ENCODE measurements around the gene TGM2. TPM values are rescaled to one million over a fixed set of nuclear protein-coding genes. Genes with fewer than 3 reads are reported as not detected.

The TGM2 gene
- total RNA-seq, 1 experiment from 2014 or later = 113 TPM

- no peak for ATAC-seq
- CTCF ChIA-PET = interaction anchor here (0.6 kb wide), 1 partner anchor 121 kb away, joined by 7 read pairs; no protein-coding TSS in a partner anchor
Observed at GRCh38 chr20:38098952-38099351, 66.1 kb downstream of the TGM2 start.

DNA sequence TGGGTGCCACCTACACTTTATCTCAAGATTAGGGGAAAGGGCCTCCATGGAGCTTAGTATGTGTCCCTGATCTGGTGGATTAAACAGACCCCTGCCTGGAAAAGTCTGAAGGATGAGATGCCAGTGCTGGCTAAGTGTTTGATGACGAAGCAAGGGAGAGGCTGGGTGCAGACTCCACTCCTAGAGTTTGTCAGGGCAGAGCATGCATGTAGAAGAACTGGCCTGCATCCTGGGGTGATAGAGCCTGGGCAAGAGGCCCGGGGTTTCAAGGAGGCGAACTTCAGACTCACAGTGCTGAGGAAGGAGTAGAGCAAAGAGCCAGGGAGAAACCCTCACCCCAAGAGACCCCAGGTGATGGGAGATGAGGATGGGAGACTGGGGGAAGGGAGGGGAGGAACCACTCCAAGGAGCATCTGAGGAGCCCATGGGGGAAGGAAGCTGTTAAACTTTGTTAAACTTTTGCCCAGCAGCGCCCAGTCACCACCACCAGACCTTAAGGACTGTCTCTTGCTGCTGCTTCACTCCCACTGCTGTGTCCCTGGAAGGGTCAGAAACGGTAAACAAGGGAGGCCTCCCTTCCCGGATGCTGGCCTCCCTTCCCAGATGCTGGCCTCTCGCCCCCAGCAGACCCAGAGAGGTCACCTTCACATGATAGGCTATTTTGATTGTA is 69.9 kb downstream of the TGM2 start:
- Histone ChIP-seq H3K36me3 (ENCODE audit: control insufficient read depth, insufficient read depth, low read length) (no peaks in the 10 kb centered on the region), H3K4me1 (ENCODE audit: control insufficient read depth, insufficient read depth, low read length) (peaks cover 13% of the 10 kb centered on the region), H3K9me3 (ENCODE audit: control insufficient read depth, insufficient read depth, low read depth, low read length) (peaks cover 2% of the 10 kb centered on the region; the same call in 1 of the 2 replicates), H3K4me3 (ENCODE audit: low read depth in 2 of 2, low read length in 2 of 2) (no peak overlapping the region), H3K27ac (ENCODE audit: low read length) (peak overlapping the region; percentile 51; the same call in 1 of the 2 replicates), H3K27me3 (ENCODE audit: control insufficient read depth, insufficient read depth, low read length) (no peaks in the 10 kb centered on the region)
- DNase-seq (ENCODE audit: low read depth, low spot score) (no peak), ATAC-seq (peak; percentile 45)
- TF ChIP-seq, protein P1, sequence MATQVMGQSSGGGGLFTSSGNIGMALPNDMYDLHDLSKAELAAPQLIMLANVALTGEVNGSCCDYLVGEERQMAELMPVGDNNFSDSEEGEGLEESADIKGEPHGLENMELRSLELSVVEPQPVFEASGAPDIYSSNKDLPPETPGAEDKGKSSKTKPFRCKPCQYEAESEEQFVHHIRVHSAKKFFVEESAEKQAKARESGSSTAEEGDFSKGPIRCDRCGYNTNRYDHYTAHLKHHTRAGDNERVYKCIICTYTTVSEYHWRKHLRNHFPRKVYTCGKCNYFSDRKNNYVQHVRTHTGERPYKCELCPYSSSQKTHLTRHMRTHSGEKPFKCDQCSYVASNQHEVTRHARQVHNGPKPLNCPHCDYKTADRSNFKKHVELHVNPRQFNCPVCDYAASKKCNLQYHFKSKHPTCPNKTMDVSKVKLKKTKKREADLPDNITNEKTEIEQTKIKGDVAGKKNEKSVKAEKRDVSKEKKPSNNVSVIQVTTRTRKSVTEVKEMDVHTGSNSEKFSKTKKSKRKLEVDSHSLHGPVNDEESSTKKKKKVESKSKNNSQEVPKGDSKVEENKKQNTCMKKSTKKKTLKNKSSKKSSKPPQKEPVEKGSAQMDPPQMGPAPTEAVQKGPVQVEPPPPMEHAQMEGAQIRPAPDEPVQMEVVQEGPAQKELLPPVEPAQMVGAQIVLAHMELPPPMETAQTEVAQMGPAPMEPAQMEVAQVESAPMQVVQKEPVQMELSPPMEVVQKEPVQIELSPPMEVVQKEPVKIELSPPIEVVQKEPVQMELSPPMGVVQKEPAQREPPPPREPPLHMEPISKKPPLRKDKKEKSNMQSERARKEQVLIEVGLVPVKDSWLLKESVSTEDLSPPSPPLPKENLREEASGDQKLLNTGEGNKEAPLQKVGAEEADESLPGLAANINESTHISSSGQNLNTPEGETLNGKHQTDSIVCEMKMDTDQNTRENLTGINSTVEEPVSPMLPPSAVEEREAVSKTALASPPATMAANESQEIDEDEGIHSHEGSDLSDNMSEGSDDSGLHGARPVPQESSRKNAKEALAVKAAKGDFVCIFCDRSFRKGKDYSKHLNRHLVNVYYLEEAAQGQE (IDR thresholded peaks at IDR 0.05; ENCODE audit: insufficient read depth in 1 of 2, low read depth in 2 of 2, low read length in 1 of 2) = no peak
- TF ChIP-seq SIN3A (IDR thresholded peaks at IDR 0.05; ENCODE audit: borderline replicate concordance, insufficient read depth, low read depth, low read length) (no peak), TCF7L2 (IDR thresholded peaks at IDR 0.05; ENCODE audit: low read depth, low read length) (no peak), CTCF (IDR thresholded peaks at IDR 0.05) (no peak), POLR2AphosphoS5 (IDR thresholded peaks at IDR 0.05; ENCODE audit: low read depth, low read length) (no peak)
- in situ Hi-C loops (cut with HindIII; ENCODE audit: low pct_unique_long_range_greater_than_20kb, low sequenced_read_pairs) (no loop called here), intact Hi-C loops (cut with micrococcal nuclease; ENCODE audit: unreplicated experiment) (no loop called here)
- no TSS peak for BruUV-seq (replicated peaks)
- ChIA-PET POLR2A (no interaction called here), CTCF (no interaction called here)

More at GRCh38 chr20:38098952-38099351, 66.1 kb downstream of the TGM2 start:
- no peak for DNase-seq (ENCODE audit: low read depth, low spot score)
- no TSS peak for BruUV-seq (replicated peaks)
- peaks cover 12% of the 10 kb centered on the region for H3K4me1 ChIP-seq (ENCODE audit: control insufficient read depth, insufficient read depth, low read length)
- POLR2A ChIA-PET = no interaction called here
- H3K9me3 ChIP-seq (ENCODE audit: control insufficient read depth, insufficient read depth, low read depth, low read length) = peaks cover 2% of the 10 kb centered on the region; the same call in 1 of the 2 replicates
- H3K27me3 ChIP-seq (ENCODE audit: control insufficient read depth, insufficient read depth, low read length) = no peaks in the 10 kb centered on the region
- H3K36me3 ChIP-seq (ENCODE audit: control insufficient read depth, insufficient read depth, low read length) = no peaks in the 10 kb centered on the region
- TF ChIP-seq CTCF (IDR thresholded peaks at IDR 0.05) (no peak), TCF7L2 (IDR thresholded peaks at IDR 0.05; ENCODE audit: low read depth, low read length) (no peak), POLR2AphosphoS5 (IDR thresholded peaks at IDR 0.05; ENCODE audit: low read depth, low read length) (no peak), SIN3A (IDR thresholded peaks at IDR 0.05; ENCODE audit: borderline replicate concordance, insufficient read depth, low read depth, low read length) (no peak)
- TF ChIP-seq, protein P1 (IDR thresholded peaks at IDR 0.05; ENCODE audit: insufficient read depth in 1 of 2, low read depth in 2 of 2, low read length in 1 of 2) = no peak
- H3K27ac ChIP-seq (ENCODE audit: low read length) = peak overlapping the region; percentile 71; the same call in 1 of the 2 replicates
- intact Hi-C loops (cut with micrococcal nuclease; ENCODE audit: unreplicated experiment) (no loop called here), in situ Hi-C loops (cut with HindIII; ENCODE audit: low pct_unique_long_range_greater_than_20kb, low sequenced_read_pairs) (no loop called here)
- no peak overlapping the region for H3K4me3 ChIP-seq (ENCODE audit: low read depth in 2 of 2, low read length in 2 of 2)
